Measurements from ENCODE around the gene PEPD.

PEPD gene

GRCh38 chr19:33414667-33415605 lies 106.7 kb downstream of the PEPD start:
- no peak for TF ChIP-seq ZNF274 (IDR thresholded peaks at IDR 0.05; ENCODE audit: low read depth, low read length)
- no peak overlapping the region for H3K4me3 ChIP-seq (ENCODE audit: low read length)

- TF ChIP-seq ZNF274 (IDR thresholded peaks at IDR 0.05; ENCODE audit: low read depth, low read length) = no peak
- H3K4me3 ChIP-seq (ENCODE audit: low read length) = no peak overlapping the region
Observed at GRCh38 chr19:33413868-33414666, 107.5 kb downstream of the PEPD start.

- no peak for TF ChIP-seq ZNF274 (IDR thresholded peaks at IDR 0.05; ENCODE audit: low read depth, low read length)
- no peak overlapping the region for H3K4me3 ChIP-seq (ENCODE audit: low read length)
Observed at GRCh38 chr19:33413426-33413725, 108.2 kb downstream of the PEPD start.

GRCh38 chr19:33412601-33413425 lies 108.8 kb downstream of the PEPD start:
- no peak for TF ChIP-seq ZNF274 (IDR thresholded peaks at IDR 0.05; ENCODE audit: low read depth, low read length)
- H3K4me3 ChIP-seq (ENCODE audit: low read length) = no peak overlapping the region

- no peak overlapping the region for H3K4me3 ChIP-seq (ENCODE audit: low read length)
- no peak for TF ChIP-seq ZNF274 (IDR thresholded peaks at IDR 0.05; ENCODE audit: low read depth, low read length)
Observed at GRCh38 chr19:33411621-33412180, 109.9 kb downstream of the PEPD start.

- no peak overlapping the region for H3K4me3 ChIP-seq (ENCODE audit: low read length)
- no peak for TF ChIP-seq ZNF274 (IDR thresholded peaks at IDR 0.05; ENCODE audit: low read depth, low read length)
Observed at GRCh38 chr19:33410915-33411401, 110.6 kb downstream of the PEPD start.

GRCh38 chr19:33409906-33410685 lies 111.5 kb downstream of the PEPD start:
- no peak for TF ChIP-seq ZNF274 (IDR thresholded peaks at IDR 0.05; ENCODE audit: low read depth, low read length)
- no peak overlapping the region for H3K4me3 ChIP-seq (ENCODE audit: low read length)

GRCh38 chr19:33408538-33409434 lies 112.8 kb downstream of the PEPD start:
- no peak for TF ChIP-seq ZNF274 (IDR thresholded peaks at IDR 0.05; ENCODE audit: low read depth, low read length)
- no peak overlapping the region for H3K4me3 ChIP-seq (ENCODE audit: low read length)

- no peak overlapping the region for H3K4me3 ChIP-seq (ENCODE audit: low read length)
Observed at GRCh38 chr19:33408116-33408515, 113.5 kb downstream of the PEPD start.

GRCh38 chr19:33407716-33408115 lies 113.9 kb downstream of the PEPD start:
- no peak overlapping the region for H3K4me3 ChIP-seq (ENCODE audit: low read length)
- no peak for TF ChIP-seq ZNF274 (IDR thresholded peaks at IDR 0.05; ENCODE audit: low read depth, low read length)

More at GRCh38 chr19:33408116-33408515, 113.5 kb downstream of the PEPD start:
- TF ChIP-seq ZNF274 (IDR thresholded peaks at IDR 0.05; ENCODE audit: low read depth, low read length) = no peak

- TF ChIP-seq ZNF274 (IDR thresholded peaks at IDR 0.05; ENCODE audit: low read depth, low read length) = no peak
Observed at GRCh38 chr19:33407140-33407551, 114.4 kb downstream of the PEPD start.

GRCh38 chr19:33406521-33407139 lies 115.0 kb downstream of the PEPD start:
- no peak for TF ChIP-seq ZNF274 (IDR thresholded peaks at IDR 0.05; ENCODE audit: low read depth, low read length)
- H3K4me3 ChIP-seq (ENCODE audit: low read length) = no peak overlapping the region

More at GRCh38 chr19:33407140-33407551, 114.4 kb downstream of the PEPD start:
- no peak overlapping the region for H3K4me3 ChIP-seq (ENCODE audit: low read length)
